Measurements from ENCODE around the gene ZGLP1.

ZGLP1 gene

GRCh38 chr19:10306327-10306726 lies 3.3 kb downstream of the ZGLP1 start:
- no peak for DNase-seq
- Histone ChIP-seq H3K27ac (ENCODE audit: low read length) (no peak overlapping the region), H3K9ac (ENCODE audit: low read length) (no peak overlapping the region), H3K9me3 (replicated peaks; ENCODE audit: insufficient read depth, low read length) (no peaks in the 10 kb centered on the region), H3K9me2 (replicated peaks; ENCODE audit: insufficient read depth, low read length) (no peaks in the 10 kb centered on the region), H2AFZ (ENCODE audit: low read length) (no peak overlapping the region), H4K20me1 (ENCODE audit: insufficient read depth, low read length) (no peaks in the 10 kb centered on the region), H3K4me2 (ENCODE audit: low read depth, low read length) (no peak overlapping the region), H3K36me3 (replicated peaks; ENCODE audit: insufficient read depth, low read length) (no peaks in the 10 kb centered on the region), H3K4me3 (ENCODE audit: low read length) (no peak overlapping the region), H3K4me1 (ENCODE audit: low read length) (no peaks in the 10 kb centered on the region), H3K27me3 (replicated peaks; ENCODE audit: insufficient read depth, low read length) (no peaks in the 10 kb centered on the region), H3F3A (ENCODE audit: insufficient read depth, low read length) (no peaks in the 10 kb centered on the region), H3K79me2 (ENCODE audit: low read length) (no peaks in the 10 kb centered on the region)
- TF ChIP-seq EZH2 (optimal IDR thresholded peaks at IDR 0.05; ENCODE audit: low read depth, low read length) = no peak
- TF ChIP-seq CTCF (IDR thresholded peaks at IDR 0.05; ENCODE audit: low read length) = no peak
- TF ChIP-seq EZH2phosphoT487 (IDR thresholded peaks at IDR 0.05; ENCODE audit: low read length) = no peak

GRCh38 chr19:10305139-10305806 lies 4.3 kb downstream of the ZGLP1 start:
- Histone ChIP-seq H2AFZ (ENCODE audit: low read length) (no peak overlapping the region), H3K27ac (ENCODE audit: low read length) (no peak overlapping the region), H3K4me2 (ENCODE audit: low read depth, low read length) (no peak overlapping the region), H3K4me3 (ENCODE audit: low read length) (no peak overlapping the region), H3K4me1 (ENCODE audit: low read length) (no peaks in the 10 kb centered on the region), H3K79me2 (ENCODE audit: low read length) (no peaks in the 10 kb centered on the region), H4K20me1 (ENCODE audit: insufficient read depth, low read length) (no peaks in the 10 kb centered on the region), H3F3A (ENCODE audit: insufficient read depth, low read length) (no peaks in the 10 kb centered on the region), H3K36me3 (replicated peaks; ENCODE audit: insufficient read depth, low read length) (no peaks in the 10 kb centered on the region), H3K9me2 (replicated peaks; ENCODE audit: insufficient read depth, low read length) (no peaks in the 10 kb centered on the region), H3K9ac (ENCODE audit: low read length) (no peak overlapping the region), H3K27me3 (replicated peaks; ENCODE audit: insufficient read depth, low read length) (no peaks in the 10 kb centered on the region), H3K9me3 (replicated peaks; ENCODE audit: insufficient read depth, low read length) (no peaks in the 10 kb centered on the region)
- DNase-seq = no peak
- TF ChIP-seq CTCF (IDR thresholded peaks at IDR 0.05; ENCODE audit: low read length) (no peak), EZH2phosphoT487 (IDR thresholded peaks at IDR 0.05; ENCODE audit: low read length) (no peak), EZH2 (optimal IDR thresholded peaks at IDR 0.05; ENCODE audit: low read depth, low read length) (no peak)

GRCh38 chr19:10299545-10300458 lies 9.8 kb downstream of the ZGLP1 start:
- H3K27me3 ChIP-seq (replicated peaks; ENCODE audit: insufficient read depth, low read length) = peaks cover 5% of the 10 kb centered on the region; the same call in 1 of the 2 replicates
- no peak for TF ChIP-seq EZH2phosphoT487 (IDR thresholded peaks at IDR 0.05; ENCODE audit: low read length)
- TF ChIP-seq CTCF (IDR thresholded peaks at IDR 0.05; ENCODE audit: low read length) = no peak
- no peak for TF ChIP-seq EZH2 (optimal IDR thresholded peaks at IDR 0.05; ENCODE audit: low read depth, low read length)
- no peaks in the 10 kb centered on the region for H3K9me2 ChIP-seq (replicated peaks; ENCODE audit: insufficient read depth, low read length)
- no peak overlapping the region for H3K4me2 ChIP-seq (ENCODE audit: low read depth, low read length)
- no peaks in the 10 kb centered on the region for H3K9me3 ChIP-seq (replicated peaks; ENCODE audit: insufficient read depth, low read length)
- no peak for DNase-seq
- H4K20me1 ChIP-seq (ENCODE audit: insufficient read depth, low read length) = no peaks in the 10 kb centered on the region
- no peaks in the 10 kb centered on the region for H3K36me3 ChIP-seq (replicated peaks; ENCODE audit: insufficient read depth, low read length)
- H3K9ac ChIP-seq (ENCODE audit: low read length) = no peak overlapping the region
- H2AFZ ChIP-seq (ENCODE audit: low read length) = 0 out of 2 replicates have a peak overlapping the region, but pooled peaks have one; percentile 19
- H3K4me1 ChIP-seq (ENCODE audit: low read length) = peaks cover 5% of the 10 kb centered on the region; the same call in 1 of the 2 replicates
- H3K79me2 ChIP-seq (ENCODE audit: low read length) = no peaks in the 10 kb centered on the region
- H3F3A ChIP-seq (ENCODE audit: insufficient read depth, low read length) = no peaks in the 10 kb centered on the region
- H3K27ac ChIP-seq (ENCODE audit: low read length) = no peak overlapping the region
- H3K4me3 ChIP-seq (ENCODE audit: low read length) = no peak overlapping the region
